HG03139 (cell line): ENCODE results near the gene GRM6.

Experiments
- ATAC-seq: cut with Tn5 transposase; IDR thresholded peaks from one replicate; pipeline ENCODE4 v1.9.1; 2021; ENCODE audit not compliant: unreplicated experiment

Gene GRM6

GRCh38 chr5:178994580-178995340 is at the start of gene GRM6:
Gene GRM6, minus strand, starts transcription at chr5:178995320. Its CDS starts 376 bp downstream, at chr5:178994944.
- no peak for ATAC-seq

- ATAC-seq = no peak
These were observed 49.6 kb upstream of the GRM6 start for GRCh38 chr5:179044765-179045164.

DNA sequence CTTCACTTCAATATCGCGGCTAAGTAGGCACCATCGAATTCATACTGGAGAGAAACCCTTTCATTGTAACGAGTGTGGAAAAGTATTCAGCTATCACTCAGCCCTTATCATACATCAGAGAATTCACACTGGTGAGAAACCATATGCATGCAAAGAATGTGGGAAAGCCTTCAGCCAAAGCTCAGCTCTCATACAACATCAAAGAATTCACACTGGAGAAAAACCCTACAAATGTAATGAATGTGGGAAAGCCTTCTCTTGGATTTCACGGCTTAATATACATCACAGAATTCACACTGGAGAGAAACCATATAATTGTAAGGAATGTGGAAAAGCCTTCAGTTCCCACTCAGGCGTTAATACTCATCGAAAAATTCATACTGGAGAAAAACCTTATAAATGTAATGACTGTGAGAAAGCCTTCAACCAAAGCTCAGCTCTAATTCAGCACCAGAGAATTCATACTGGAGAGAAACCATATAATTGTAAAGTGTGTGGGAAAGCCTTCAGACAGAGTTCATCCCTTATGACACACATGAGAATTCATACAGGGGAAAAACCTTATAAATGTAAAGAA is 38.0 kb upstream of the GRM6 start:
- no peak for ATAC-seq

DNA sequence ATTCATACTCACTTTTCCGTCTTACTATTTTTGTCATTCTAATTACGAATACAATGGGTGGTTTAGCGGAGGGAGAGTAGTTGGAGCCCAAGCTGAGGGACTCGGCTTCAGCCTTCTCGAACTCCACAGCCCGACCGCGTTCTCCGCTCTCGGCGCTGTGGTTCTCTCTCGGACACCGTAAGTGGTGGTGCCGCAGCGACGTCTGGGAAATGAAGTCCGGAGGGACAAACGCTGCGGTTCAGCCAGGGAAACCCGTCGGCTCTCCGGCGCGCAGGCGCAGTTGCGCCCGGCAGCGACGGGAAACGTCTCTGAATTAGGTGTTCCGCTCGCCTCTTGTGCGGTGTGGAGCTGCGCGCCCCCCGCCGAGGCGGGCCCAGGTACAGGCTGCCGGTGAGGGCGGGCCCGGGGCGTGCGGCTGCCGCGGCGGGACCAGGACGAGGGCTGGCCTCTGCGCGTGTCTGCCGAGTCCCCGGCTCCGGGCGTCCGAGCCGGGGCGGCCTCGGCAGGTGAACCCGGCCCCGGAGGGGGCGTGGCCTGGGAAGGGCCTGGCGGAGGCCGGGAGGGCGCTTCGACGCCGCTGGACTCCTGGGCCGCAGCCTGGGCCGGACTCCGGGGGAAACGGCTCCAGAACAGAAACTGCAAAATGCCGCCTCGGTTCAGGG is 28.5 kb upstream of the GRM6 start, which contains the start of gene ZNF879:
TSS of gene ZNF879 (plus strand) at position 277 of the 662 bp plus-strand sequence. CDS start 1,201 bp downstream, outside the sequence.
- peak; percentile 92 for ATAC-seq

DNA sequence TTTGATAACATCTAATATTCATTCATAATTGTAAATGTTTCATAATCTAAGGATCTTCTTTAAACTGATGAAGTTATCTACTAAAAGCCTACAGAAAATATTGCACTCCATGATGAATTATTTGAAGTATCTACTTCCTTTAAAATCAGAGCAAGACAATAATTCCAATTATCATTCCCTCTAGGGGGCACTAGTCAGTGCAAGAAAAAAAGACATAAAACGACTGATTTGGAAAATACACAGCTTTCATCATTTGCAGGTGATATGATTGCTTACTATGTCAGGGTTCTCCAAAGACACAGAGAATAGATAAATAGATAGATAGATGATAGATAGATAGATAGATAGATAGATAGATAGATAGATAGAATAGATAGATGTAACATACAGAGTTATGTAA is 13.5 kb upstream of the GRM6 start:
- no peak for ATAC-seq

GRCh38 chr5:179006564-179006963 is 11.4 kb upstream of the GRM6 start:
- ATAC-seq = no peak

DNA sequence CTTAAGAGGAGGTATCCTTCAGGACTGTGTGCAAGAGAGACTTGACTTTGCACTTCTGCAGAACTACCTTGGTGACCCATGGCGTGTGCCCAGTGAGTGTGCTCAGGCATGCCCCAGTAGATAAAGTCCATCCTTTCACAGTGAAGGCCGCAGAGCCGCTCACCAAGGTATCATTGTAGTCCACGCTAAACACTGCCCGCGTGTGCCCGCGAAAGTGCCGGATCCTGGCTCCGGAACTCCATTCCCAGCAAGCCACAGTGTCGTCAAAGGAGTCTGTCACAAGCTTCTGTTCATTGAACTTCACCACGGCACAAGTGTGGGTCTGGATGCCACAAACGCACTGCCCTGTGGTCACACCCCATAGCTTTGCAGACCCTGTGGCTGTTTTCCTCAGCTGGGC is 3.3 kb upstream of the GRM6 start:
- no peak for ATAC-seq

GRCh38 chr5:178997191-178997590 is 2.1 kb upstream of the GRM6 start:
- ATAC-seq = no peak

GRCh38 chr5:178996156-178996555 is 1.0 kb upstream of the GRM6 start:
- ATAC-seq = no peak

DNA sequence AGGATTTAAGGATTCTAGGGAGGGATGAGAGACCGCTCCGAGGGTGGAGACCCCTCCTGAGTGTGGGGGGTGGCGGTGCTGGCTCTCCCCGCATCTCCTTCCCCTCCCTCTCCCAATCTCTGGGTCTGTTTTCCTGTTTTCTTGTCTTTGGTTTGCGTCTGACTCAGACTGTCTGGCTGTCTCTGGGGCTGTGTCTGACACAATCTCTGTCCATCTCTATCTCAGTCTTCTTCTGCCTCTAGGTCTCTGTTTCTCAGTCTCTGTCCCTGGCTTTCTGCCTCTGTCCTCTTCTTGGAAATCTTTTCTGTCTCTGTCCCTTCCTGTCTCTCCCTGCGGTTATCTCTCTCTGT is 196 bp upstream of the GRM6 start:
- no peak for ATAC-seq

DNA sequence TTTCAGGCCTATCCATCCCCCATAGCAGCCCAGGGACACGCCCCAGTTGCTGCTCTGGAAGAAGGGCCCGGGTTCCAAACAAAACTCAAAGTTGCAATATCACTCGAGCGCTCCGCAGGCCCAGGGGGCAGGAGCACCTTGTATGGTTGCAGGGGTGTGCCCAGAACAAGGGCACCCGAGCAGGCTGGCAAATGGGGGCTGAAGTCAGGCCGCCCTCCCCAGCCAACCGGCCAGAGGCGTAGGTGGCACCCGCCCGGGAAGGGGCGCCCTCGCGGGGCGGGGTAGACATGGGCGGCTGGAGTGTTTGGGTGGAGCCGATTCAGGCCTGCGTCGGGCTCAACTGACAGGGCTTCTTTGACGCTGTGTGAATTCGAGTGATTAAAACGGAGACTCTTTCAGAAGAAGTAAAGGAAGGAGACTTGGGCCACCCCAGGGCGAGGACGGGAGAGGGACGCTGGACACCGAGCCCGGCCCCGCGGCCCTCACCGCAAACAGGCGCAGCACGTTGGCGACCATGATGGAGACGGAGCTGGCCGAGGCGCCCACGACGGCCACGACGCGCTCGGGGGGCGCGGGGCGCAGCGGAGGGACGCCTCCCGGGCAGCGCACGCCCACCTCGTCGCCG is 1.1 kb downstream of the GRM6 start:
- no peak for ATAC-seq

DNA sequence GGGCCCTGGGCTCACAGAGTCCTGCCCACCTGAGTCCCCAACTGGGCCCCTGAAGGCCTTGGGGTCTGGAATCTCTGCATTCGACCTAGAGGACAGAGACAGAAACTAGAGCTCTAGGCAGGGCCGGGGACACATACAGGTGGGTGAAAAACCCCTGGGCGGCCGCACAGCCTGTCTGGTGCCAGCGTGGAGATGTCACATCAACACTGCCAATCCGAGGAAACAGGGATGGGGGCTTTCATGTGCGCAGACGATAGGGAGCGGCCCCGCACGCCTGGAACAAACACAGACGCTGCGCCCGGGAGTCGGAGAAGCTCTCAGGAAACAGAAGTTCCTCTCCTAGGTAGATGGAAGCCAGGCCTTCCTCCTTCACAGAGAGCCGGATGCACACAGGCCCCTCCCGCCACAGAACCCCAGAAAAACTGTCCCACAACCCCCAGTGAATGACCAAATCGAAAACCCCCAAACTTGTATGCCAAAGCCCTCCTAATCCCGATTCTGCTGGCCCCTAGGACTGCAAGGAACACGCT is 1.8 kb downstream of the GRM6 start:
- ATAC-seq = no peak

DNA sequence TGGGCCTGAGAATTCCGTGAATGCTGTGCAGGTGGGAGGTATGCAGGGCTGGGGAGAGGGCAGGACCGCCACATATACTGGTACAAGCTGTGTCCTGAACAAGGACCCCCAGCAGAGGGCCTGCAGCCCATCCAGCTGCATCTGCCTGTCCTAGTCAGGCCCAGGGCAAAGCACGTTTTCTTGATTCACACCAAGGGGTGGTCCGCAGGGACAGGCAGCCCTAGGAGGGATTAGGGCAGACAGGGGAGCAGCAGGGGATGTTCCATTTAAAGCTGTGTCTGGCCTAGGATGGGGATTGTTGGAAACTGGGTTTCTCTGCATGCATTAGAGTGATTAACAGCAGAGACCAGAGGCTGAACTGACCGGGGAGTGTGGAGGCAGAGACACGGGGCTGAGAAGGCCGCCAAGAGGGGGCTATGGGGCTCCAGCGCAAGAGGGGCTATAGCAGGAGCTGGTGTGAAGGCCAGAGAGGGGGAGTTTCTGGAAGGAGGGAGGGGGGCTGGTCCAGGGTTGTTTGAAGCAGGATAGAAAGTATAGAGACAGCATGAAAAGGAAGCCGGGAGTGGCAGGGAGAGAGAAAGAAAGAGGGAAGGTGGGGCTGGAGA is 2.7 kb downstream of the GRM6 start:
- no peak for ATAC-seq

- no peak for ATAC-seq
These were observed 3.7 kb downstream of the GRM6 start for GRCh38 chr5:178991190-178992145.

DNA sequence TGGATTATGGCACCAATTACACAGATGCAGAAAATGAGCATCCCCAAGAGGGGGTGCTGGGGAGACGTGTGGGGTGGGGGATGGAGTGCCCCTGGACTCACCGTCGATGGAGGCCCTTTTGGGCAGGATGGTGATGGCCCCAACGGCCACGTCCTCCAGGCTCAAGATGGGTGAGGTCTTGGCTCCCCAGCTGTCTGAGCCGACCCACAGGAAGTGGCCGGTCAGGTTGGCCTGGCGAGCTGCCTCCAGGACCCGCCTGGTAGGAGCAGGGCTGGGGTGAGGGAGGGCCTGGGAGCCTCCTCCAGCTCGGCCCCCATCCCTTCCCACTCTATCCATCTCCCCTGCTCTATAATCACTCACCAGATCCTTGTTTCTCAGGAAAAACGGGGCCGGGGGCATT is 4.6 kb downstream of the GRM6 start:
- no peak for ATAC-seq

DNA sequence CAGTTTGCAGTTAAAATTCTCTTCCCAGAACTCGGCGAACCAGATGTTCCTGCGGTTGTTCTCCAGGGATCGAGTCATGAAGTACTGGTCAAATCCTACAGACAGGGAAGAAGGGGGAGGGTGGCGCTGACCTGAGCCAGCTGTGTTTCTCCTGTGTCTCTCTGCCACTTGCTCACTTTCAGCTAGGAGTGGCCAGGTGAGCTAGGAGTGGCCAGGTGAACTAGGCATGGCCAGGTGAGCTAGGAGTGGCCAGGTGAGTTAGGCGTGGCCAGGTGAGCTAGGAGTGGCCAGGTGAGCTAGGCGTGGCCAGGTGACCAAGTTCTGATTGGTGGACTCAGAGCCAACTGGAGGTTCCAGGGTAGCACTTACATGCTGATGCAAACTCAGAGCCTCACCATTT is 5.8 kb downstream of the GRM6 start:
- ATAC-seq = no peak

DNA sequence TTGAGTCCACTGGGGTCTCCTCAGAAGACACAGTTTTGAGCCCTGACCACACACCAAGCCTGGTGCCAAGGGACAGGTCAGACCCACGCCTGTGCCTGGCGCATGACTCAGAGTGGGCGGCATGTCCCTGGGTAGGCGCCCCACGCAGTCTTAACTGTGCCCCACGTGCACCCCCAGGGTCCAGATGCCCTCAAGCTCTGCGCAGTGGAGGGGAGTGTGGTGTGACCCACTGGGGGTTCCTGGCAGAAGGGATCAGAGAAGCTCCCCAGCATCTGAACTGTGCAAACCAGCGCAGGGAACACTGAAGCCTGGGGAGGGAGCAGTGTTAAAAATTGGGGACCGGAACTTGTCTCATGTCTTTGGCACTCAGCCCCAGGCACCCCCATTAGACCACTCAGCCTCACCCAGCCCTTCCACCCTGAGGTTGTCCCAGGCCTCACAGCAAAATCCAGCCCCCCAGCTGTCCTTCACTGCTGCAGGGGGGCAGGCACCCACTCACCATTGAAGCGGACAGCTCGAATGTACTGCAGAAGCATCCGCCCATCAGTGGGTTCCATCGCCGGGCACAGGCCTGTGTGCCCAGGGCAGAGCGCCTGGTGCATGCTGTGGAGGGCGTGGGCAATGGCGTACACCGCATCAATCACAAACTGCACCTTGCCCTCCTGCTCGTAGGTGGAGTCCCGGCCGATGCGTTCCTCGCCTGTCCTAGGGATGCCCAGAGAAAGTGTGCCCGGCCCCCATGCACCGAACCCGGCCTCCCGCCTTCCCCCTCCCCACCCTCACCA is 6.5 kb downstream of the GRM6 start:
- no peak for ATAC-seq

GRCh38 chr5:178986326-178986960 is 8.7 kb downstream of the GRM6 start:
- no peak for ATAC-seq
